Left kidney (tissue), 8 donors: ENCODE data around the gene SSUH2. TPM values are rescaled to one million over a fixed set of nuclear protein-coding genes. Genes with fewer than 3 reads are reported as not detected.
A peak's percentile ranks its signal among the peaks of the same experiment; 100 is the strongest.
"Not testable (repeated sequence)": the region's sequence is repeated elsewhere in the genome, so short reads cannot be mapped to it uniquely, and the experiment has no call there.

Experiments
- DNase-seq: peaks from one replicate; pipeline ENCODE4 v3.0.0-alpha.2; 2013
- long read RNA-seq, 8 donors: transcript quantifications; one replicate each; lab custom pipeline, GENCODE V29; 2026
- polyA plus RNA-seq: library from polyadenylated mRNA; unstranded; fragments of 120-200 nt; gene quantifications from one replicate; pipeline ENCODE4 v1.2.1, GENCODE V29; 2013; ENCODE audit not compliant: insufficient read length

SSUH2 gene, protein sequence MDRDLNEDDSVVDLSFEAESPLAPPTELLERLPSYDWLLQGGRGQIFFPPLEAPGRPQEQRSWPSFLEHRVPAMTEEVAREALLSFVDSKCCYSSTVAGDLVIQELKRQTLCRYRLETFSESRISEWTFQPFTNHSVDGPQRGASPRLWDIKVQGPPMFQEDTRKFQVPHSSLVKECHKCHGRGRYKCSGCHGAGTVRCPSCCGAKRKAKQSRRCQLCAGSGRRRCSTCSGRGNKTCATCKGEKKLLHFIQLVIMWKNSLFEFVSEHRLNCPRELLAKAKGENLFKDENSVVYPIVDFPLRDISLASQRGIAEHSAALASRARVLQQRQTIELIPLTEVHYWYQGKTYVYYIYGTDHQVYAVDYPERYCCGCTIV
- 4.9 TPM for polyA plus RNA-seq
- long read RNA-seq, donor 1, partial matches to known transcripts: 0 of 1 reads
- long read RNA-seq, donor 1, other reads (novel, unspliced or antisense): 0 of 1 reads
- long read RNA-seq, donor 2, partial matches to known transcripts: 0 of 1 reads
- long read RNA-seq, donor 2, other reads (novel, unspliced or antisense): 0 of 1 reads
- long read RNA-seq, donor 3, partial matches to known transcripts: 0 of 1 reads
- long read RNA-seq, donor 3, other reads (novel, unspliced or antisense): 0 of 1 reads
- long read RNA-seq, donor 4: 0 reads
- long read RNA-seq, donor 5, partial matches to known transcripts: 0 of 1 reads
- long read RNA-seq, donor 5, other reads (novel, unspliced or antisense): 0 of 1 reads
- long read RNA-seq, donor 6: 0 reads
- long read RNA-seq, donor 7: 0 reads
- long read RNA-seq, donor 8: 0 reads

DNA sequence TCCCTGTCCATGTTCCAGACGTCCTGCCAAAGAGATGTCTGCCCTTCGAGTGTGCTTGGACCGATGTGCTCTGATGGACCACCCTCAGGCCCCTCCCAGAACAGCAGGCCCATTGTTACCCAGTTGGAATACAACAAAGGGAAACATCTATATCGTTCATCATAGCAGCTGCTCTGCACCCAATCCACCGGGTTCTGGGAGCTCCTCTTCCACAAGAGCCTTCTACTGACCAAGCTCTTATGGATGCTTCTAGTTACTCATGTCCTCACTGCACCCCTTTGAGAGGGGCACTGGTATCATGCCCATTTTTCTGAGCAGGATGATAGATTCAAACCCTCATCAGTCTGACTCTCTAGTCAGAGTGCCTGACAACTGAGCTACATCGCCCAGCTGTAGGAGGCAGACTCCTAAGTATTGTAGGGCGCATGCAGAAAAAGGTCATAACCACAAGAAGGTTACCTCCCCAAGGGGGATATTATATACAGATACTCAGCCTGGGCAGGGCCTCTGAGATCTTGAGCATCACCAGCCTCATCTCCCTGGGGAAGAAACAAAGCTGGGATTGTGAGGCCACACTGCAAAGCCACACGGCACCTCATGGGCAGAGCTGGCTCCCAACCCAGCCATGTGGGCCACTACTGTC is at the start of gene SSUH2:
Gene SSUH2 (minus strand): TSS at position 51 of the 643 bp plus-strand sequence. CDS start 40 bp downstream, at position 11.
- DNase-seq: no peak

DNA sequence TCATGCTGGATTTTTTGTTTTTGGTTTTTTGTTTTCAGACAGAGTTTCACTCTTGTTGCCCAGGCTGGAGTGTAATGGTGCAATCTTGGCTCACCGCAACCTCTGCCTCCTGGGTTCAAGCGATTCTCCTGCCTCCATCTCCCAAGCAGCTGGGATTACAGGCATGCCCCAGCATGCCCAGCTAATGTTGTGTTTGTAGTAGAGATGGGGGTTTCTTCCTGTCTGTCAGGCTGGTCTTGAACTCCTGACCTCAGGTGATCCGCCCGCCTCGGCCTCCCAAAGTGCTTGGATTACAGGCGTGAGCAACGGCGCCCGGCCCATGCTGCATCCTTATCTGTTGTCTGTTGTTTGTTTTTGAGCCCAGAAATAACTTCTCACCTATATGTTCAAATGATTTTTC is 46.7 kb upstream of the SSUH2 start:
- not testable (repeated sequence) for DNase-seq

DNA sequence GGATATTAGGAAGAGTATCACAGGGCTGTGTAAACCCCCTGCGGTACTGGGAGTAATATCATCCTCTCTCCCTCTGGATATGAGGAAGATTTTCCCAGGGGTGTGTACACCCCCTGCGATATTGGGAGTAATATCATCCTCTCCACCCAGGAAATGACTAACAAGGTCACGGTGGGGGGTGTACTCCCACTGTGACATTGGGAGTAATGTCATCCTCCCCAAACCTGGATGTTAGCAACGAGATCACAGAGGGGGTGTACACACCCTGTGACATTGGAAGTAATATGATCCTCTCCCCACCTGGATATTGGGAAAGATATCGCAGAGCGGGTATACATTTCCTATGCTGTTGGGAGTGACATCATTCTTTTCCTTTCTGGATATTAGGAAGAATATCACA is 40.4 kb upstream of the SSUH2 start:
- not testable (repeated sequence) for DNase-seq

DNA sequence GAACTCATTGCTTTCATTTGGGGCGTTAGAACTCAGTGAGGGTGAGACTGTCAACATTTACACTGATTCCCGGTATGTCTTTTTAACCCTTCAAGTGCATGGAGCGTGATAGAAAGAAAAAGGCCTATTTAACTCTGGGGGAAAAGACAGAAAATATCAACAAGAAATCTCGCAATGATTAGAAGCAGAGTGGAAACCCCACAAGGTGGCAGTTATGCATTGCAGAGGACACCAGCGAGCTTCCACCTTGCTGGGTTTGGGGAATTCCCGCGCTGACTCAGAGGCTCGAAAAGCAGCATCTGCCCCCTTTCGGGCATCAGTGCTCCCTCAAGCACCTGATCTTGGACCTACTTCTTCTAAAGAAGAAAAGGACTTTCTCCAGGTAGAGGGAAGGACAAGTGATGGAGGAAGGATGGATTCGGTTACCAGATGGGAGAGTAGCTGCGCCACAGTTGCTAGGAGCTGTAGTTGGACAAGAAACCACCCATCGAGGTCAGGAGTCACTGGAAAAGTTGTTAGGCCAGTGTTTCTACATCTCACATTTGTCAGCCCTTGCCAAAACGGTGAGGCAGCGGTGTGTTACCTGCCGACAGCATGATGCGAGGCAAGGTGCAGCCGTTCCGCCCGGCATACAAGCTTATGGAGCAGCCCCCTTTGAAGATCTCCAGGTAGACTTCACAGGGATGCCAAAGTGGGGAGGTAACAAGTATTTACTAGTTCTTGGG is 38.4 kb upstream of the SSUH2 start:
- DNase-seq: not testable (repeated sequence)

DNA sequence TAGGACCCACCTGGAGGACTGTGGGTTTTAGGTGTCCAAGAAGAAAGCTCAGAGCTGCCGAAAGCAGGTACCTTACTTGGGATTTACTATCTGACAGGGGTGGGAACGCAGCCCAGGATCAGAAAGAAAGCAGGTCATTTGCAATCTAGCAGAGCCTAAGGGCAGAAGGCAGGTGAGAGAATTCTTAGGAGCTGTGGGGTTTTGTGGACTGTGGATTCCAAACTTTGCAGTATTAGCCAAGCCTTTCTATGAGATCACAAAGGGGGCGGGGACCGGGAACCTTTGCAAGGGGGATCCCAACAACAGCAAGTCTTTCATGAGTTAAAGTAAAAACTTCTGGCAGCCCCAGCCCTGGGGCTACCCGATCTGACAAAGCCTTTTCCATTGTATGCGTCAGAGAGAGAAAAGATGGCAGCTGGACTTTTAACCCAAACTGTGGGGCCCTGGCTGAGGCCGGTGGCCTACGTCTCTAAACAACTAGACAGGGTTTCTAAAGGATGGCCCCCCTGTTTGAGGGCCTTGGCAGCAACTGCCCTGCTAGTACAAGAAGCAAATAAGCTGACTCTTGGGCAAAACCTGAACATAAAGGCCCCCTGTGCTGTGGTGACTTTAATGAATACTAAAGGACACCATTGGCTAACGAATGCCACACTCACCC is 37.4 kb upstream of the SSUH2 start:
- not testable (repeated sequence) for DNase-seq

DNA sequence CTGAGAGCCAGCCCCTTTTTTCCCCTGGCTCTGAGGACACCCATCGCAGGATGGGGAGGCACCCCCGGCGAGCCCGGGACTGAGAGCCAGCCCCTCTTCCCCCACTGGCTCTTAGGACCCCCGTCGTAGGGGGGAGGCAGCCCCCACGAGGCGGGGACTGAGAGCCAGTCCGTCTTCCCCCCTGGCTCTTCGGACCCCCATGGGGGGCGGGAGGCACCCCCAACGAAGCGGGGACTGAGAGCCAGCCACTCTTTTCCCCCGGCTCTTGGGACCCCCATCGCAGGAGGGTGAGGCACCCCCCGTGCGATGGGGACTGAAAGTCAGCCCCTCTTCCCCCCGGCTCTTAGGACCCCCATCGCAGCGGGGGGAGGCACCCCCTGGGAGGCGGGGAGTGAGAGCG is 36.8 kb upstream of the SSUH2 start:
- DNase-seq: no peak

DNA sequence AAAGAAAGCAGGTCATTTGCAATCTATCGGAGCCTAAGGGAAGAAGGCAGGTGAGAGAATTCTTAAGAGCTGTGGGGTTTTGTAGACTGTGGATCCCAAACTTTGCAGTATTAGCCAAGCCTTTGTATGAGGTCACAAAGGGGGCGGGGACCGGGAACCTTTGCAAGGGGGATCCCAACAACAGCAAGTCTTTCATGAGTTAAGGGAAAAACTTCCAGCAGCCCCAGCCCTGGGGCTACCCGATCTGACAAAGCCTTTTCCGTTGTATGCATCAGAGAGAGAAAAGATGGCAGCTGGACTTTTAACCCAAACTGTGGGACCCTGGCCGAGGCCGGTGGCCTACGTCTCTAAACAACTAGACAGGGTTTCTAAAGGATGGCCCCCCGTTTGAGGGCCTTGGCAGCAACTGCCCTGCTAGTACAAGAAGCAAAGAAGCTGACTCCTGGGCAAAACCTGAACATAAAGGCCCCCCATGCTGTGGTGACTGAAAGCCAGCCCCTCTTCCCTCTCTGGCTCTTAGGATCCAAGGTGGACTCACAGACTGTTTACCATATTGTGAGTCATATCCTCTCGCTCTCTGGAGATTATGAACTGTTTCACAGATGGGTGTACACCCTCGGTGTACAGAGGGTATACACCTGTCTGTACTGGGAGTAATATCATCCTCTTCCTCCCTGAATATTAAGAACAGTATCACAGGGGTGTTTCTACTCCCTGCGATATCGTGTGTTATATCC is 35.4 kb upstream of the SSUH2 start:
- DNase-seq: not testable (repeated sequence)

DNA sequence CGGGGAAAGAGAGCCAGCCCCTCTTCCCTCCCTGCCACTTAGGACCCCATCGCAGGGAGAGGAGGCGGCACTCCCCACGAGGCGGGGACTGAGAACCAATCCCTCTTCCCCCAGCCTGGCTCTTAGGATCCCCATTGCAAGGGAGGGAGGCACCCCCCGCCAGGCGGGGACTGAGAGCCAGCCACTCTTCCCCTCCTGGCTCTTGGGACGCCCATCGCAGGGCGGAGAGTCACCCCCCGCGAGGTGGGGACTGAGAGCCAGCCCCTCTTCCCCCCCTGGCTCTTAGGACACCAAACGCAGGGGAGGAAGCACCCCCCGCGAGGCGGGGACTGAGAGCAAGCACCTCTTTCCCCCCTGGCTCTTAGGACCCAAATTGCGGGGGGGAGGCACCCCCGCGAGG is 34.2 kb upstream of the SSUH2 start:
- DNase-seq: no peak

DNA sequence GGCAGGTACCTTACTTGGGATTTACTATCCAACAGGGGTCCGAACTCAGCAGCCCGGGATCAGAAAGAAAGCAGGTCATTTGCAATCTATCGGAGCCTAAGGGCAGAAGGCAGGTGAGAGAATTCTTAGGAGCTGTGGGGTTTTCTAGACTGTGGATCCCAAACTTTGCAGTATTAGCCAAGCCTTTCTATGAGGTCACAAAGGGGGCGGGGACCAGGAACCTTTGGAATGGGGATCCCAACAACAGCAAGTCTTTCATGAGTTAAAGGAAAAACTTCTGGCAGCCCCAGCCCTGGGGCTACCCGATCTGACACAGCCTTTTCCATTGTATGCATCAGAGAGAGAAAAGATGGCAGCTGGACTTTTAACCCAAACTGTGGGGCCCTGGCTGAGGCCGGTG is 32.7 kb upstream of the SSUH2 start:
- DNase-seq: not testable (repeated sequence)

DNA sequence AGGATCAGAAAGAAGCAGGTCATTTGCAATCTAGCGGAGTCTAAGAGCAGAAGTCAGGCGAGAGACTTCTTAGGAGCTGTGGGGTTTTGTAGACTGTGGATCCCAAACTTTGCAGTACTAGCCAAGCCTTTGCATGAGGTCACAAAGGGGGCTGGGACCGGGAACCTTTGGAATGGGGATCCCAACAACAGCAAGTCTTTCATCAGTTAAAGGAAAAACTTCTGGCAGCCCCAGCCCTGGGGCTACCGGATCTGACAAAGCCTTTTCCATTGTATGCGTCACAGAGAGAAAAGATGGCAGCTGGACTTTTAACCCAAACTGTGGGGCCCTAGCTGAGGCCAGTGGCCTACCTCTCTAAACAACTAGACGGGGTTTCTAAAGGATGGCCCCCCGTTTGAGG is 31.0 kb upstream of the SSUH2 start:
- DNase-seq: not testable (repeated sequence)

DNA sequence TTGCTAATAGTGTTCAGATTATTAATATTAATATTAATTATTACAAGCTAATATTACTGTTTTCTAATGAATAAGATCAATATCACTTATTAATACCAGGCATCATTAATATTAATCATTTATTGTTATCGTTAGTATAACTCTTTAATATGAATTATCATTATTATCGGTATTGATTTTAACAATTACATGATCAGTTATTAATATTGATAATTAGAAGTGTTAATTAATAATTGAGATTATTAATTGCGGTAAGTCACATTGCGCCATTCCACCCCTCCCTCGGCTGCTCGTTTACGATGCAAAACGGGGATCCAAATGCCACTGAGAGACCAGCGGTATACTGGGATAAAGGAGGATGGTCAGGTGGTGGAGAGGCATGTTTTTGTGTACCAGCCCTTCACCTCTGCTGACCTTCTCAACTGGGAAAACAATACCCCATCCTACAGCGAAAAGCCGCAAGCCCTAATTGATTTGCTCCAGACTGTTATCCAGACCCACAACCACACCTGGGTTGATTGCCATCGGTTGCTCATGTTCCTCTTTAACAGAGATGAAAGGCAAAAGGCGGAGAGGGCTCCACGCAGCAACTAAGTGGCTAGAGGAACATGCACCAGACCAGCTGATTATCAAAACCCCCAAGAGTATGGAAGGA is 28.6 kb upstream of the SSUH2 start:
- DNase-seq: no peak

DNA sequence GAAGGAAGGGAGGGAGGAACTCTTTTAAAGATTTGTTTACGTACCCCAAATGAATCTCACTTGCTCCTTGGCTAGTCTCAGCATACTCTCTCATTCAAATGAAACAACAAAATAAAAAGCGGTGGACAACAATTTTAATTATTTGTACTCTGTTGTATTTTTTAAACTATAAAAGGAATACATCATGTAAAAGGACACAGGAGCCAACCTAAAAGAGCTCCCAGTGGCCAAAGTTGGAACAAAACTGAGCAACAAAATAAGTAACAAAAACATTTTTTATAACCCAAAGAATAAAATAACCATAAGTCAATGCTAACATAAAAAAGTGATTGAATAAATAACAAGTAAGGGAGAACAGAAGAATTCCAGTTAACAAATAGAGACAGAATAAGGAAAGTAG is 24.4 kb upstream of the SSUH2 start:
- no peak for DNase-seq

DNA sequence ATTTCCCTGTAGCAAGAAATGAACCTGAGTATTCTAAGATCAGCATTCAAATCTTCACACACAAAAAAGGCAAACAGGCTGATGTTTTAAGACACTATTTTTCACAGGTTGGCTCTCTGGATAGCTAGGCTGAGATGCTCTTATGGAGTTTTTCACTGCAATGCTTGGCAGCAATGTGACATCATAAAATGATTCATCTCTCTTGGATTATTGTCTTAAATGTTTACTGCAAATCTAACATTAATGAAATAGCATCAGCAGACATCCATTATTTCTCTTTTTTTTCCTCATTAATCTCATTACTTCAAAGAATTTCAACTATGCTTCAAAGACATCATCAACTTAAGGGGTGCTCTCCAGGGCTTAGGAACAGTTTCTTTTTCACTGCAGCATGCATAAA is 23.6 kb upstream of the SSUH2 start:
- DNase-seq: no peak

DNA sequence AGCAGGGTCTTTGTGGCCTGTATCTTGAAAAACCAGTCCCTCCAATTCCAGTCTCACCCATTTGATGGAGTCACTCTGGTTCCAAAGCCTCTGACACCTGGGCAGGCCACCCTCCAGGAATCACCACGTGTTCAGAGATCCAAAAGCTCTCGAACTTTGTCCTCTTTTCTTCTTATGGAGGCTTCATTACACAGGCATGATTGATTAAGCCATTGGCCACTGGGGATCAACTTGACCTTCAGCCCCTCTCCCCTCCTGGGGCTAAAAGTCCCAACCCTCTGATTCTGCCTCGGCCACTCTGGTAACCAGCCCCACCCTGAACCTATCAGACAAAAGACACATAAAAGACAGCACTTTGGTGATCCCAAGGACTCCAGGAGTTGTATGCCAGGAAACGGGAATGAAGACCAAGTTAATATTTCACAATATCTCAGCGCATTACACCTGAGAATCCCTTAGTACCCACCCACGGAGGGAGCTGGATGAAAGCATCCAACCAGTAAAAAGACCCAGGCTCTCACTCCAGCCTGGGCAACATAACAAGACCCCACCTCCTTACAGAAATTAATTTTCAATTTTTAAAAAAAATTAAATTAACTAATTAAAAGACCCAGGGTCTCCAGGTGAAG is 23.0 kb upstream of the SSUH2 start:
- DNase-seq: no peak

DNA sequence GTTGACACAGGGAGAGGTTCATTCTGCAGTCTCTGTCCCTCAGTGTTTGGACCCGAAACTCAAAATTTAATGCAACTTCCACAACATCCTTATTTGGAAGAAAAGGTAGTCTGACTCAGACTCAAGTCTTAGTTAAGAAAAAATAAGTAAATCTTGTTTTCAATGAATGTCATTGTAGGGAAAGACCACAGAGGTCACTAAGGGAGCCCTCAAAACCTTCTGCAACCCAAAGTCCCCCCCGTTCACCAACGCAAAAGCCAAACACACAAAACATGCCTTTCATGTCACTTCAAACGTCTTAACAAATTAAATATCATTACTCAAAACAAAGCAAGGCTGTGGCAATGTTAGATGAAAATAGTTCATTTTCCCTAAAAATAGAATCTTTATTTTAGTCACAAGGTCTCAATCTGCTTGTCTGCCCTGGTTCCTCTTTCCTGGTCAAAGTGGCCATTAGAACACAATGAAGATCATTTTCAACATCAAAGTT is 20.9 kb upstream of the SSUH2 start:
- no peak for DNase-seq

DNA sequence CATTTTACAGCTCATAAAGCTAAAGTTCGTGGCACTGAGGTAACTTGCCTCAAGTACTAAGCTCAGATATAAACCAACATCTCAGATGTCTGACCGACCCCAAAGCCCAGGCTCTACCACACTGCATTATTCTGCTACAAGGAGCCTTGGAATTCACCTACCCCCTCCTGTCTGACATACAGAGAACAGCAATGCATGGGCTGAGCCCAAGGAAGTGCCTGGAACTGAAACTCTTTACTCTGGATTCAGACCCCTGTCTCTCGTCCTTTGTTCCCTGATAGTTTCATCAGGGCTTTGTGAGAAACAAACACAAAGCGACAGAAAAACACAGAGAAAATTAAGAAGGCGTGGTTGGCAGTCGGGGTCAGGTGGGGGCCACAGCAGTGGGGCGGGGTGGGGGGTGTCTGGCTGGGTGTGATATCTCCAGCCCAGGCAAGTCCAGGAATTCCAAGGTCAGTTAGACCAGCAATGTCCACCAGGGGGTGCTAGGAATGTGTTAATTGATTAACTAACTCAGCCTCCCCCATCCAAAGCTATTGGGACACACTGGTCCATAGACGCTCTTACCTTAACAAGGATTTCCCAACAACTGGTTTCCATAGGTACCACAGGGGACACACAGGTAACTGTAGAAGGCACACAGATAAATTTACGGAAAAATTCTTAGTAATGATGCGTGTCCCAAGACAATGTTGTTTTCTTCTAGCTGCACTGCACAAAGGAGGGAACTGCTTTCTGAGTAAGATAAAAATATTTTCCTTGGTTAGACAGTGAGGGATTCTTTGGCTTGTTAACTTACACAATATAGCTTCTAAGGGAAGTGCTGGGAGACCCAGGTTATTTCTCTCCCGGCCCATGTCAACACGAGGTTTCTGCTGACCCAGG is 18.8 kb upstream of the SSUH2 start:
- DNase-seq: peak; percentile 63

DNA sequence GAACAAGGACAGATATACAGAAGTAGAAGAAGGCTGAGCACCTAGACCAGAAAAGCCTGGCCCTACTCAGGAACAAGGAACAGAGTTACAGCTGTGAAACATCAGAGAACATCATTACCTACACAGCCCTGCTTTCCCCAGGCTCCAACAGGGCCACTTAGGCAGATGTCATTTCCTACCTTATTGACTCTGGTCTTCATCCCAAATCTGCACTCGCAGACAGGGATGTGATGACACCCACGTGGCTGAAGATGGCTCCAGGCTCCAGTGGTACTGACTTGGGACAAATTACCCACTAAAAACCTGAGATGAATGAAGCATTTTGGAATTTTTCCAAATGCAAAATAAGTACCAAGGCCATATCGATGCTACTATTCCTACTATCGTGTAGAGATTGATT is 18.0 kb upstream of the SSUH2 start:
- DNase-seq: no peak
